VCaP (cell line): ENCODE data around the gene CDH4.

ENCODE experiments used
- H3K27ac ChIP-seq: fragments of 450-650 bp; 2 replicates; pipeline ENCODE4 v1.5.1; 2017
- TF ChIP-seq, protein P1 (sequence below): fragments of 450-650 bp; conservative IDR thresholded peaks from 2 replicates; pipeline ENCODE4 v1.5.1; 2017; ENCODE audit warnings: mild to moderate bottlenecking, moderate library complexity

CDH4 gene

DNA sequence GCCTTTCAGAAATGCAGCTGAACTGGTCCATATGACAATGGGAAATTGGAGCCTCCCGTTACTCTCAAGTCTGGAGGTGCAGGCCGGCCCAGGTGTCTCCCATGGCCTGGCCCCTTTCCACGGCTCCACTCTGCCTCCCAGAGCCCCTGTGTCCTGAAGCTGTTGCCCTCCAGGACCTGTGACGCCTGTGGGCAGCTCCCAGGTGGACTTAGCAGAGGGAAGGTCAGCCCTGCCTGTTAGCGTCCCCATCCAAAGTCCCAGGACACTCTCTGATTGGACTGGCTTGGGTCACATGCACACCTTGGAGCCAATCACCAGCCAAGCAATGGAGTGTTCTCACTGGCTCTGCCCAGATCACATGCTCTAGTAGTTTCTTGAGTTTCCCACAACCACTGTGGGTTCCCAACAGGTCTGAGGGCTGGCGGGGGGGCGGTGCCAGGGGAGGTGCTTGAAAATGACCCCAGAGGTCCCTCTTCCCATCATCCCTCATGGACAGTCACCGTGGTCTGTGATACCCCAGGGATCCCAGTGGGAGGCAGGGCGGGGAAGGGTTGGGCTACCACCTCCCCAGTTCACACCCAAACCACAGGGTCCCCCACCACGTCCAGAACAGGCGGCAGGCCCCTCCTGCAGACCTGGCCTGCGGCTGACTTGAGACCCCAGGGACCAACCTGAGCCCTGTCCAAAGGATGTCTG is 678.1 kb downstream of the CDH4 start:
- no peak overlapping the region for H3K27ac ChIP-seq
- TF ChIP-seq, protein P1, sequence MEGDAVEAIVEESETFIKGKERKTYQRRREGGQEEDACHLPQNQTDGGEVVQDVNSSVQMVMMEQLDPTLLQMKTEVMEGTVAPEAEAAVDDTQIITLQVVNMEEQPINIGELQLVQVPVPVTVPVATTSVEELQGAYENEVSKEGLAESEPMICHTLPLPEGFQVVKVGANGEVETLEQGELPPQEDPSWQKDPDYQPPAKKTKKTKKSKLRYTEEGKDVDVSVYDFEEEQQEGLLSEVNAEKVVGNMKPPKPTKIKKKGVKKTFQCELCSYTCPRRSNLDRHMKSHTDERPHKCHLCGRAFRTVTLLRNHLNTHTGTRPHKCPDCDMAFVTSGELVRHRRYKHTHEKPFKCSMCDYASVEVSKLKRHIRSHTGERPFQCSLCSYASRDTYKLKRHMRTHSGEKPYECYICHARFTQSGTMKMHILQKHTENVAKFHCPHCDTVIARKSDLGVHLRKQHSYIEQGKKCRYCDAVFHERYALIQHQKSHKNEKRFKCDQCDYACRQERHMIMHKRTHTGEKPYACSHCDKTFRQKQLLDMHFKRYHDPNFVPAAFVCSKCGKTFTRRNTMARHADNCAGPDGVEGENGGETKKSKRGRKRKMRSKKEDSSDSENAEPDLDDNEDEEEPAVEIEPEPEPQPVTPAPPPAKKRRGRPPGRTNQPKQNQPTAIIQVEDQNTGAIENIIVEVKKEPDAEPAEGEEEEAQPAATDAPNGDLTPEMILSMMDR = no peak

DNA sequence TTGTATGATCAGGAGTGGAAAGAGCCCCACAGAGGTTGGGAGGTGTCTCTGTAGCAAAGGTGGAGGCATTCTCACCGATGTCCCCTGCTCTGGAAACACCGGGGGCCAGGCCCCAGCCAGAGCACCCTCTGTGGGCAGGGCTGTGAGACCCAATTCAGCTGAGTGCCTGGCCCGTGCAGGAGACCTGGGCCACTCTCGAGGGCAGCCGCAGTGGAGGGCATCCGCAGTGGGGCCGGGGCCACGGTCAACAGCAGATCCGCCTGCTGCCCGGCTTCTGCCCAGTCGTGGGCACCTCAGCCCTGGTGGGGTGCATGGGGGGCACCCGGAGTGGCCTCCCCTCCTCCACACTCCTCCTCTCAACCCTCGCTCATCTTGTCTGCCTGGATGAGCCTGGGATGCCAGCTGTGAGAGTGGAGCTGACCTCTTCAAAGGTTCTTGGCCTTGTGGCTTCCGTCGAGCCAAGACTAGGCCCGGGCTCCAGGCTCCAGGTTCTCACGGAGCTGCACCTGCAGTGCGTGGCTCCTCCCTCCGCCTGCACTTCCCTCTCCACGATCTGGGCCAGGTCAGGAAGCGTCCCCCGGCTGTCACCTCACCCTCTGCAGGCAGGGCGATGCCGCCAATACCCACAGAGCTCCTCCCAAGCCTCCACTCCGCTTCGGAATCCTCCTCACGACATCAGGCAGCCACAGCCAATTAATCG is 678.9 kb downstream of the CDH4 start:
- H3K27ac ChIP-seq = no peak overlapping the region
- TF ChIP-seq, protein P1 = no peak

DNA sequence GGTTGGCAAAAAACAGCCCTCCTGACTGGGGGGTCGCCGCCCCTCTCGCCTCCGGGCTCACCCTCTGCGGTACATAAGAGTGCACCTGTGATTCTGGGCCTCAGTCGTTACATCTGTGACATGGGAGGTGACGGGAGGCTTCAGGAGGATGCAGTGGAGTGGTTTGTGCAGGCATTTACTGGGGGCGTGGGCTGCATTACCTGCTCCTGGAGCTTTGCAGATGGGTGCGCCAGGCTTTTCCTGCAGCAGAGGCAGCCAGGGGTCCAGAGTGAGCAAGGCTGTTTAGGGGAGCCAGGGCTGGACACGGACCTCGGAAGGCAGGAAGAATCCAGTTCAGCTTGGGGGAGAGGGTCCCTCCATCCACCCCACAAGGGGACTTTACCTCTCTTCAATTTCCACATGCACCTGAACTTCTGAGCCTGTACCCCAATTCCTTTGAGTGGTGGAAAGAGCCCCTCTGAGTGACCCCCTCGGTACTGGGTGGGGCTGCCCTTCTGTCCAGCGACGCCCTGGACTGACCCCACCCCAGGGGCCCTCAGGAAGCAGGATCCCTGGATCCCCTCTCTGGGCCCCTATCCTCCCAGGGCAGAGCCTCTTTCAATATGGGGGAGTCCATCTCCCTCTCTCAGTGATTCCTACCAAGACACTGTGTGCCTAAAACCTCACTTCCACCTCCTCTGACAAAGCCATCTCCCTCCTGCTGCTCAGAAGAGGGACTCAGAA is 679.6 kb downstream of the CDH4 start:
- no peak overlapping the region for H3K27ac ChIP-seq
- TF ChIP-seq, protein P1 = no peak

DNA sequence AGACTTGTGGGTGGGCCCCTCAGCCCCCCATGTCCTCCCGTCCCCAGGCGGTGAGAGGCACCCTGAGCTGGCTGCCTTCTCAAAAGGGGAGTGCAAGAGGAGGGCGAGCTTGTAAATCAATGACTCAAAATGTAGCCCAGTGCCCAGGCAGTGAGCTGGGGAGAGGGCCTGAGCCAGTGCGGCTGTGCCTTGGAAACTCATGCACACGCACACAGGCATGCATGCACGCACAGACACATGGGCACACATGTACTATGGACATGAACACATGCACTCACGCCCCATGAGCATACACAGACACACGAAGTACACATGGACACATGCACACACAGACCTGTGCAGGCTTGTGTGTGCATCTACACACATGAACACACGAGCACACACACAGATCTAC is 680.1 kb downstream of the CDH4 start:
- H3K27ac ChIP-seq = no peak overlapping the region
- TF ChIP-seq, protein P1 = no peak

DNA sequence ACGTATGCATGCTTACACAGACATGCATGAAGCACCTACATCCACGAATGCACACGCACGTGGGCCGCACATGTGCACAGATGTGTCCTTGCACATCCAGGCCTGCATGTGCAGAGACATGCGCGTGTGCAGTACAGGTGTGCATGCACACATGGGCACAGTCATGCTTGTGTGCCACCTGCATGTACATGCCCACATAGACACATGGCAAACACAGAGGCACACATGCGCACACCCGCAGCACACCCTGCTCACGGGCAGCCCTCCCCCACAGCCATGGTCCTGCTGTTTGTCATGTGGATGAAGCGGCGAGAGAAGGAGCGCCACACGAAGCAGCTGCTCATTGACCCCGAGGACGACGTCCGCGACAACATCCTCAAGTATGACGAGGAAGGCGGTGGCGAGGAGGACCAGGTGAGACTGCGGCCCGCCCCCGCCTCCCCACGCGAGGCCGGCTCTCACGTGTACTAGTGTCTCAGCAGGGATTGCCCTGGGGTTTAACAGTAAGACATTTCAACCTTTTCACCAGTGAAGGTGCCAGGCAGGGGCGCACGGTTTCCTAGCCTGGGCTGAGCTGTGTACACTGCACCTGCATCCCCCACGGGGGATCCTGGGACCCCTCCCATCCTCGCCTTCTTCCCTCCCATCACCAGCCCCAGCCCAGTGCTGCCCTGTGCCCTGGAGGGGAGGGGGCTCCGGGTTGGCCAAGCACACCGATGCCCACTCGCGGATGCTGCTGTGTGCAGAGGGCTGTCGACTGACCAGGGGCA is 680.8 kb downstream of the CDH4 start:
- TF ChIP-seq, protein P1 = no peak

DNA sequence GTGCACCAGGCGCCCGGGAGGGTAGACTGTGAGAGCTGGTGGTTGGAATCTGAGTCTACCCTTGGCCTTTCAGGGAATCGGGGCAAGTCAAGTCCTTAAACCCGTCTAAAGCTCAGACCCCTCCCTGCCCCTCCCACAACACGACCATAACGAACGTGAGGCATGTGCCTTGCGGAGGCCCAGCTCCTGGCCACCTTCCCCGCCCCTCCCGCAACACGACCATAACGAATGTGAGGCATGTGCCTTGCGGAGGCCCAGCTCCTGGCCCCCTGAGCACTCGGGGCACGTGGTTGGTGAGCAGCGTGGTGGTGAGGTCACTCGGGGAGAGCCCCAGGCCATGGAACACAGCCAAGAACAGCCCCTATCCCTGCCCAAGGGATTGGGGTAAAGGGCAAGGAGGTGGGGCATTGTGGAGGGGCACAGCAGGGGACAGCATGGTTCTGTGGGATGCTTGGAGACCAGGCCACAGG is 681.5 kb downstream of the CDH4 start:
- no peak overlapping the region for H3K27ac ChIP-seq
- TF ChIP-seq, protein P1 = no peak

More for the DNA sequence above, 680.8 kb downstream of the CDH4 start:
- no peak overlapping the region for H3K27ac ChIP-seq
